Choroid plexus epithelial cell (primary cell): Measurements from ENCODE around the gene SYNE2.

Experiments
- DNase-seq: peaks from one replicate; pipeline ENCODE4 v3.0.0-alpha.2; 2010; ENCODE audit warnings: low read depth
- H3K4me3 ChIP-seq: 2 replicates; pipeline ENCODE4 v1.5.1; 2011; ENCODE audit warnings: low read depth, mild to moderate bottlenecking, control low read depth, low read length, moderate library complexity
- TF ChIP-seq, protein P1 (sequence below): conservative IDR thresholded peaks from 2 replicates; pipeline ENCODE4 v1.5.1; 2011; ENCODE audit warnings: low read depth, mild to moderate bottlenecking, control low read depth, inconsistent platforms, low read length, moderate library complexity

The SYNE2 gene

DNA sequence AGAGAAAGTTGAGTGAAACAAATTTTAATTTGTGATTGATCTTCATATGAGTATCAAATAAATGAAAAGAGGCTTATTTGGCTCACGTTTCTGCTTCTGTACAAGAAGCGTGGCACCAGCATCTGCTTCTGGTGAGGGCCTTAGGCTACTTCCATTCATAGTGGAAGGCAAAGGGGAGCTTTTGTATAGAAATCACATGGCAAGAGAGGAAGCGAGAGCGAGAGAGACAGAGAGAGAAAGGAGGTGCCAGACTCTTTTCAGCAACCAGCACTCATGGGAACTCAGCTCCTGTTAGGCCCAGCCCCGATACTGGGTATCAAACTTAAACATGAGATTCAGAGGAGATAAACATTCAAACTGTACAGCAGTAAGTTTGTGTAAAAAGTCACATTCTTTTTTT is 121.4 kb downstream of the SYNE2 start:
- DNase-seq: no peak
- no peak overlapping the region for H3K4me3 ChIP-seq
- TF ChIP-seq, protein P1, sequence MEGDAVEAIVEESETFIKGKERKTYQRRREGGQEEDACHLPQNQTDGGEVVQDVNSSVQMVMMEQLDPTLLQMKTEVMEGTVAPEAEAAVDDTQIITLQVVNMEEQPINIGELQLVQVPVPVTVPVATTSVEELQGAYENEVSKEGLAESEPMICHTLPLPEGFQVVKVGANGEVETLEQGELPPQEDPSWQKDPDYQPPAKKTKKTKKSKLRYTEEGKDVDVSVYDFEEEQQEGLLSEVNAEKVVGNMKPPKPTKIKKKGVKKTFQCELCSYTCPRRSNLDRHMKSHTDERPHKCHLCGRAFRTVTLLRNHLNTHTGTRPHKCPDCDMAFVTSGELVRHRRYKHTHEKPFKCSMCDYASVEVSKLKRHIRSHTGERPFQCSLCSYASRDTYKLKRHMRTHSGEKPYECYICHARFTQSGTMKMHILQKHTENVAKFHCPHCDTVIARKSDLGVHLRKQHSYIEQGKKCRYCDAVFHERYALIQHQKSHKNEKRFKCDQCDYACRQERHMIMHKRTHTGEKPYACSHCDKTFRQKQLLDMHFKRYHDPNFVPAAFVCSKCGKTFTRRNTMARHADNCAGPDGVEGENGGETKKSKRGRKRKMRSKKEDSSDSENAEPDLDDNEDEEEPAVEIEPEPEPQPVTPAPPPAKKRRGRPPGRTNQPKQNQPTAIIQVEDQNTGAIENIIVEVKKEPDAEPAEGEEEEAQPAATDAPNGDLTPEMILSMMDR: no peak

DNA sequence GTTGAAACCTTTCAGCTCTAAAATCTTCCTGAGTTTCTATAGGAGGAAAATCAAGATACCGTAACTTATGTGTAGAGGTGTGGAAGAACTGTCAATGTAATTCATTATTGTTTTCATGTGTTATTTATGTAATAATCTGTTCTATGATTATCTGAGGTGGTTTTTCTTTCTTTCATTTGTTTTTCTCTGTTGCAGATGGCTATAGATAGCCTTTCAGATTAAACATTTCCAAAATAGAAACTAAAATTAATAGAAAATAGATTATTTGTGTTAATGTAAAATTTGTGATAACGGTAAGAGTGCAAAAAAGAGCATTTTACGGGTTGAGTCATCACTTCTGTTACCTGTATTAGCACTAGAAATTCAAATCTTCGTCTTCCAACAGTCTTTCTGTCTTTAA is 128.8 kb downstream of the SYNE2 start:
- H3K4me3 ChIP-seq: no peak overlapping the region
- TF ChIP-seq, protein P1: no peak
- no peak for DNase-seq

- H3K4me3 ChIP-seq: no peak overlapping the region
- no peak for DNase-seq
- TF ChIP-seq, protein P1: no peak
These were observed 129.4 kb downstream of the SYNE2 start for GRCh38 chr14:63982156-63982555.

GRCh38 chr14:63982629-63983028 is 129.8 kb downstream of the SYNE2 start:
- TF ChIP-seq, protein P1: no peak
- DNase-seq: no peak
- H3K4me3 ChIP-seq: no peak overlapping the region

GRCh38 chr14:63986789-63987533 is 134.2 kb downstream of the SYNE2 start:
- TF ChIP-seq, protein P1: no peak
- DNase-seq: peak; percentile 91
- H3K4me3 ChIP-seq: no peak overlapping the region

DNA sequence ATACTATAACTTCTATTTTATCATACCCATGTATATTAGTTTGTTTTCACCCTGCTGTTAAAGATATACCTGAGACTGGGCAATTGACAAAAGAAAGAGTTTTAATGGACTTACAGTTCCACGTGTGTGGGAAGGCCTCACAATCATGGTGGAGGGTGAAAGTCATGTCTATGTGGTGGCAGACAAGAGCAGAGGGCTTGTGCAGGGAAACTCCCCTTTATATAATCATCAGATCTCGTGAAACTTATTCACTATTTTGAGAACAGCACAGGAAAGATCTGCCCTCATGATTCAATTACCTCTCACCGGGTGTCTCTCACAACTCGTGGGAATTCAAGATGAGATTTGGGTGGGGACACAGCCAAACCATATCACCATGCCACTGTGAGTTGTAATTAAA is 135.8 kb downstream of the SYNE2 start:
- no peak for DNase-seq
- TF ChIP-seq, protein P1: no peak
- H3K4me3 ChIP-seq: no peak overlapping the region

DNA sequence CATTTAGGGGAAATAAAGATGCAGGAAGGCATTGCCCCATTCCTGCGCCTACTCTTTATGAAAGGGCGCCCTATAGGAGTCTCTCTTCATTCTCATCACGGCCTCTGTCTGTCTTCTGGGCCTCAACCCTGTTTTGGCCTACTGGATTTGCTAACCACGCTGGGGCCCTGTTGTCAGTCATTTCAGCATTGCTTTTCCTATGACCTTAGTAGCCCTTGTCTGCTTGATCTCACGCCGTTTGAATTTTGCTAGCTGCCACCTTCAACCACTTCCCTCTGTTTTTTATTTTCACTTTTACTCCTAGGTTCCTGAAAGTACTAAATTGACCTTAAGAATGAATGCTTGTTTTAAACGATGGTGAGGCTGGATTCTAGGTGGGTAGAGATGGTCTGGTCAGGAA is 139.0 kb downstream of the SYNE2 start:
- DNase-seq: no peak
- H3K4me3 ChIP-seq: no peak overlapping the region
- TF ChIP-seq, protein P1: no peak
